Ascending aorta (tissue), 2 donors: Measurements from ENCODE around the gene NKAIN4. TPM values are rescaled to one million over a fixed set of nuclear protein-coding genes. Genes with fewer than 3 reads are reported as not detected.
"Not testable (repeated sequence)": the region's sequence is repeated elsewhere in the genome, so short reads cannot be mapped to it uniquely, and the experiment has no call there.

Experiments
- DNase-seq, 2 donors: peaks; one replicate each; pipeline ENCODE4 v3.0.0-alpha.2; 2019; ENCODE audit warnings: low spot score in 2 of 2
- H3K27ac ChIP-seq, 2 donors: fragments of 200-600 bp; sonication (generic); one replicate each; pipeline ENCODE4 v1.5.1; 2016 to 2017; ENCODE audit warnings: mild to moderate bottlenecking in 1 of 2
- H3K27me3 ChIP-seq: fragments of 200-600 bp; sonication (generic); one replicate; pipeline ENCODE4 v1.5.1; 2017
- H3K36me3 ChIP-seq, 2 donors: fragments of 200-600 bp; sonication (generic); one replicate each; pipeline ENCODE4 v1.5.1; 2016
- H3K4me1 ChIP-seq, 2 donors: fragments of 200-600 bp; sonication (generic); one replicate each; pipeline ENCODE4 v1.5.1; 2016 to 2017; ENCODE audit warnings: mild to moderate bottlenecking in 1 of 2
- H3K4me3 ChIP-seq, 2 donors: fragments of 200-600 bp; sonication (generic); one replicate each; pipeline ENCODE4 v1.5.1; 2016 to 2017; ENCODE audit warnings: mild to moderate bottlenecking in 1 of 2
- H3K9me3 ChIP-seq, 2 donors: fragments of 200-600 bp; sonication (generic); one replicate each; pipeline ENCODE4 v1.5.1; 2016
- intact Hi-C: fragments of 100-400 bp; cut with DNase I; formaldehyde crosslinking; loops from one replicate; pipeline ENCODE4 v1.15.1; 2023
- total RNA-seq: library from RNA; depleted of rRNA; stranded (reverse); fragments of >200 nt; gene quantifications from one replicate; pipeline ENCODE4 v1.1.0, GENCODE V29; 2016
- TF ChIP-seq, protein P1 (sequence below), 3 experiments: fragments of 200-600 bp in 2 of 3; fragments of 450-650 bp in 1 of 3; sonication (generic) in 2 of 3; IDR thresholded peaks; one replicate each; pipeline ENCODE4 v1.5.1; 2016 to 2019; ENCODE audit warnings: antibody characterized with exemption in 3 of 3, mild to moderate bottlenecking in 1 of 3, moderate library complexity in 1 of 3

The NKAIN4 gene
- total RNA-seq, 1 donor from 2014 or later, result not detected

DNA sequence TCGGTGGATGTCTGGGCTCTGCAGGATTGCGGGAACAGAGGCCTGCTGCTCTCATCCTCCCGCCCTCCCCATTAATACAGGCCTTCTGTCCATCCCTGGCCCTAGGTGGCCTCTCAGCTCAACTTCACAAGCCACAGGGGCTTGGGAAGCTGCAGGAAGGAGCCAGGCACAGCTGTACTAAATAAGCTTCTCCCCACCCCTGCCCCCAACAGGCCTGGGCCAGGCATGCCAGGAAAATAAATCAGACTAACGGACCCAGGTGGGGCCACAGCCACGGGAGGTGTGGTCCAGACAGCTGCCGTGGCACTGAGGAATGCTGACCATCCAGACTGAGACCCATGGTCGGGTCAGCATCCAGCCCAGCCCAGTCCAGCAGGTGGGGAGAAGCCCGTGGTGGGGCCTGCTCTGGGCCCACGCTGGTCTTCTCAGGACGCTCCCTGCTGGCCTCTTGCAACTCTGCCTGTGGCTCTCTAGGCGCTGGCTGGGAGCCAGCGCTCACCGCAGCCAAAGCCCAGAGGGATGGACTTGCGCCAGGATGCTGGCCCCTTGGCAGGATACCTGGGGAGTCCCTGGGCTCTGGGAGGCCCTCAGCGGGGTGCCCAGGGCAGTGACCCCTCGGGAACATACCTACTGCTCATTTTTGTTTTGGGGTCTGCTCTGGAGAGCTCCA, 29.7 kb downstream of the NKAIN4 start:
- H3K27me3 ChIP-seq, result no peaks in the 10 kb centered on the region
- H3K4me3 ChIP-seq, result no peak overlapping the region
- H3K27ac ChIP-seq, result no peak overlapping the region

DNA sequence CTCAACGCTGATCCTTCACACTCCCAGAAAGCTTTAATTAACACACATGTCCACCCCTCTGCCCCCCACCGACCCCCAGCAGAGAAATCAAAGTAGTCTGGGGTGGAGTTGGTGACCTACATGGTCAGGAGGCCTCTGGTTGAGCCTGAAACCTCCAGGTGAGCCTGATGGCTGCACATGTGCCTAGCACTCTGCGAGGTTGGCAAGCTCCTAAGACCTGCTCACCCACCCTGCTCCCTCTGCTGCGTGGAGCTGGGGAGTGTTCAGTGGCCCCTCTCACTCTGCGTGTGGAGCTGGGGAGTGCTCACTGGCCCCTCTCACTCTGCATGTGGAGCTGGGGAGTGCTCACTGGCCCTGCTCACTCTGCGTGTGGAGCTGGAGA, 30.4 kb downstream of the NKAIN4 start:
- no peaks in the 10 kb centered on the region for H3K36me3 ChIP-seq
- H3K9me3 ChIP-seq, result no peaks in the 10 kb centered on the region
- DNase-seq, result no peak
- TF ChIP-seq, protein P1, sequence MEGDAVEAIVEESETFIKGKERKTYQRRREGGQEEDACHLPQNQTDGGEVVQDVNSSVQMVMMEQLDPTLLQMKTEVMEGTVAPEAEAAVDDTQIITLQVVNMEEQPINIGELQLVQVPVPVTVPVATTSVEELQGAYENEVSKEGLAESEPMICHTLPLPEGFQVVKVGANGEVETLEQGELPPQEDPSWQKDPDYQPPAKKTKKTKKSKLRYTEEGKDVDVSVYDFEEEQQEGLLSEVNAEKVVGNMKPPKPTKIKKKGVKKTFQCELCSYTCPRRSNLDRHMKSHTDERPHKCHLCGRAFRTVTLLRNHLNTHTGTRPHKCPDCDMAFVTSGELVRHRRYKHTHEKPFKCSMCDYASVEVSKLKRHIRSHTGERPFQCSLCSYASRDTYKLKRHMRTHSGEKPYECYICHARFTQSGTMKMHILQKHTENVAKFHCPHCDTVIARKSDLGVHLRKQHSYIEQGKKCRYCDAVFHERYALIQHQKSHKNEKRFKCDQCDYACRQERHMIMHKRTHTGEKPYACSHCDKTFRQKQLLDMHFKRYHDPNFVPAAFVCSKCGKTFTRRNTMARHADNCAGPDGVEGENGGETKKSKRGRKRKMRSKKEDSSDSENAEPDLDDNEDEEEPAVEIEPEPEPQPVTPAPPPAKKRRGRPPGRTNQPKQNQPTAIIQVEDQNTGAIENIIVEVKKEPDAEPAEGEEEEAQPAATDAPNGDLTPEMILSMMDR (IDR thresholded peaks at IDR 0.05), result no peak
- H3K4me3 ChIP-seq, result no peak overlapping the region
- intact Hi-C loops, result no loop called here
- peaks cover 0 to 3% of the 10 kb centered on the region in 2 donors for H3K4me1 ChIP-seq
- no peaks in the 10 kb centered on the region for H3K27me3 ChIP-seq
- H3K27ac ChIP-seq, result no peak overlapping the region

More for the DNA sequence above, 29.7 kb downstream of the NKAIN4 start:
- DNase-seq, result no peak
- Histone ChIP-seq H3K9me3 (no peaks in the 10 kb centered on the region), H3K36me3 (no peaks in the 10 kb centered on the region), H3K4me1 (peaks cover 0 to 3% of the 10 kb centered on the region in 2 donors)
- TF ChIP-seq, protein P1 (IDR thresholded peaks at IDR 0.05), result no peak
- intact Hi-C loops, result no loop called here

DNA sequence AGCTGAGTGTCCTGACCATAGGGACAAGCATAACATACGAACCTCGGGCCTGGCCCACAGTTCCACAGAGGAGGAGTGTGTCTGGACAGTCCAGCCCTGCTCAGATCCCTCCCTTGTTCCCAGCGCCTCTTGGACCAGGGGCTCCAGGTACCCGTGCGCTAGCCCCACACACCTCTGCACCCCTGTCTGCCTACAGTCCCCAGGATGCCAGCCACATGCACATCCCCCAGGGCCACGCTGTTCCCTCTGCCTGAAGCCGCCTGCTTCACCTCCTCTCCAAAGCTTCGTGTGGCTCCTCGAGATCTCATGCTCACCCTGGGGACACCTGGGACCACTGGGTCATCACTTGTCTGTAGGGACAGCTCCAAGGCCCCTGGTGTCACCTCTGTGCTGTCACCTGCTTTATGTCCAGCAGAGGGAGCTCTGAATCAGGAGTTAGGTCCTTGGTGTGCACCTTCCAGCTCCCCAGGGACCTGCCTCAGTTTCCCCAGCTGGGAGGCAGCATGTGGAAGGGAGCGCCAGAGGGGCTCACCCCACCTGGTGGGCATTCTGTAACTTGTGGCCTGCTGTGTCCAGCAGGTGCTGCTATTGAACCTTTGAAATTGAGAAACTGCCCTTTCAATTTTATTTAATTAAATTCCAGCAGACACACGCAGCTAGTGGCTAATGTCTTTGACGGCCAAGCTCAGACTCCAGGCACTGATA, 31.0 kb downstream of the NKAIN4 start:
- no peak for DNase-seq
- Histone ChIP-seq H3K36me3 (no peaks in the 10 kb centered on the region), H3K27ac (no peak overlapping the region), H3K9me3 (no peaks in the 10 kb centered on the region), H3K4me3 (no peak overlapping the region), H3K4me1 (peaks cover 0 to 3% of the 10 kb centered on the region in 2 donors), H3K27me3 (no peaks in the 10 kb centered on the region)
- TF ChIP-seq, protein P1 (IDR thresholded peaks at IDR 0.05), result peak; percentile 24 to 58 (median 35)
- intact Hi-C loops, result no loop called here

DNA sequence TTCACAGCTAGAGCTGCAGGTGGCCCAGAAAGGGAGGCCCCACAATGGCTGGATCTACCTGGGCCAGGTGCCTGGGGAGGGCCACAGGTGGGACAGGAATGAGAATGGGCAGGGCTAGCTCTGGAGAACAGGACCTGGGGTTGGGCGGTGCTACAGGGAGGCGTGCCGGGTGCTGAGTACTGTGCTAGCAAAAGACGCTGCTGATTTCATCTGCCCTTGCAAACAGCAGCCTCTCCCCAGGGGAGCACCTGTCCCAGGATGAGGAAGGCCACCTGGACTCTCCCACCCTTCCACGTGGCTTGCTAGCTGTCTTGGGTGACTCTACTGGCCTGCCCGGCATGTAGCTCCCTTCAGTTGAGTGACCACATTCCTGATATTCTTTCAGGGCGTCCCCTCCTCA, 31.7 kb downstream of the NKAIN4 start:
- Histone ChIP-seq H3K36me3 (no peaks in the 10 kb centered on the region), H3K9me3 (no peaks in the 10 kb centered on the region), H3K4me1 (peaks cover 0 to 3% of the 10 kb centered on the region in 2 donors), H3K27me3 (no peaks in the 10 kb centered on the region), H3K4me3 (no peak overlapping the region), H3K27ac (no peak overlapping the region)
- no peak for DNase-seq
- intact Hi-C loops, result no loop called here
- TF ChIP-seq, protein P1 (IDR thresholded peaks at IDR 0.05), result no peak

DNA sequence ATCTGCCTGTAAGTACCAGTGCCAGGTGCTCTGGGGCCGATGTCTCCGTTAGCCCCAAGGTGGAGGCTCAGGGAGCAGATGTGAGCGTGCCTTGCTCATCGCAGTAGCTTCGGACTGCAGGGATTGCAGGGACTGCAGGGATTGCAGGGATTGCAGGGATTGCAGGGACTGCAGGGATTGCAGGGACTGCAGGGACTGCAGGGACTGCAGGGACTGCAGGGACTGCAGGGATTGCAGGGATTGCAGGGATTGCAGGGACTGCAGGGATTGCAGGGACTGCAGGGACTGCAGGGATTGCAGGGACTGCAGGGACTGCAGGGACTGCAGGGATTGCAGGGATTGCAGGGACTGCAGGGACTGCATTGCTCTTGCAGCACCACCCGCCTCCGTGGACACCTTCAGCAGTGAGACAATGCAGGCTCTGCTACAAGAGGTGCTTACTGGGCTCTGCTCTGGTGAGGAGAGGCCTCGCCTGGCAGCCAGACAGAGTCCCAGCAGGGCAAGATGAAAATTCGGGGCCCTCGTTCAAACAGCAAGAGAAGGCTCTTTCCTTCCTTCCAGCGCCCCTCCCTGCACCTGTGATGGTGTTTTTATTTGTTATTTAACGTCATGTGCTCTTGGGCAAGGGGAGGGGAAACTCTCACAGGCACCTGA, 32.7 kb downstream of the NKAIN4 start:
- intact Hi-C loops, H3K4me3 ChIP-seq, DNase-seq, H3K27me3 ChIP-seq, H3K9me3 ChIP-seq, H3K27ac ChIP-seq, H3K4me1 ChIP-seq, H3K36me3 ChIP-seq: not testable (repeated sequence)
